RWPE2 (cell line): ENCODE measurements around the gene MAP1A.

Source experiments
- ATAC-seq: fragments of 200-7000 bp; cut with Tn5 transposase; 3 replicates; pipeline ENCODE4 v1.9.1; 2021; ENCODE audit warnings: low read depth
- DNase-seq: peaks from one replicate; pipeline ENCODE4 v3.0.0-alpha.2; 2020; ENCODE audit warnings: low spot score
- H3K27ac ChIP-seq: fragments of 450-650 bp; 2 replicates; pipeline ENCODE4 v1.5.1; 2017; ENCODE audit warnings: mild to moderate bottlenecking; ENCODE audit not compliant: poor library complexity, severe bottlenecking
- H3K27me3 ChIP-seq: fragments of 250-450 bp; sonication (Bioruptor Pico); 2 replicates; pipeline ENCODE4 v1.5.1; 2021; ENCODE audit warnings: mild to moderate bottlenecking, moderate library complexity; ENCODE audit not compliant: insufficient read depth, poor library complexity, severe bottlenecking
- H3K36me3 ChIP-seq: fragments of 250-450 bp; sonication (Bioruptor Pico); 2 replicates; pipeline ENCODE4 v1.5.1; 2020; ENCODE audit warnings: low read depth, mild to moderate bottlenecking, moderate library complexity
- H3K4me1 ChIP-seq: fragments of 250-450 bp; sonication (Bioruptor Pico); 2 replicates; pipeline ENCODE4 v1.5.1; 2021; ENCODE audit warnings: mild to moderate bottlenecking, moderate library complexity; ENCODE audit not compliant: insufficient read depth, poor library complexity, severe bottlenecking
- H3K4me3 ChIP-seq: fragments of 250-450 bp; sonication (Bioruptor Pico); 2 replicates; pipeline ENCODE4 v1.5.1; 2021; ENCODE audit warnings: mild to moderate bottlenecking, moderate library complexity; ENCODE audit not compliant: severe bottlenecking
- H3K9me3 ChIP-seq: fragments of 250-450 bp; sonication (Bioruptor Pico); 2 replicates; pipeline ENCODE4 v1.5.1; 2021; ENCODE audit warnings: mild to moderate bottlenecking, moderate library complexity; ENCODE audit not compliant: severe bottlenecking
- TF ChIP-seq, protein P1 (sequence below): fragments of 450-650 bp; IDR thresholded peaks from one replicate; pipeline ENCODE4 v1.5.1; 2017; ENCODE audit warnings: mild to moderate bottlenecking, moderate library complexity; ENCODE audit not compliant: poor library complexity, severe bottlenecking

Gene MAP1A

GRCh38 chr15:43483297-43484128, 33.9 kb upstream of the MAP1A start:
- Histone ChIP-seq H3K4me1 (no peaks in the 10 kb centered on the region), H3K36me3 (peaks cover 88% of the 10 kb centered on the region), H3K27ac (no peak overlapping the region), H3K9me3 (no peaks in the 10 kb centered on the region), H3K27me3 (no peaks in the 10 kb centered on the region), H3K4me3 (no peak overlapping the region)
- ATAC-seq (no peak), DNase-seq (no peak)
- TF ChIP-seq, protein P1, sequence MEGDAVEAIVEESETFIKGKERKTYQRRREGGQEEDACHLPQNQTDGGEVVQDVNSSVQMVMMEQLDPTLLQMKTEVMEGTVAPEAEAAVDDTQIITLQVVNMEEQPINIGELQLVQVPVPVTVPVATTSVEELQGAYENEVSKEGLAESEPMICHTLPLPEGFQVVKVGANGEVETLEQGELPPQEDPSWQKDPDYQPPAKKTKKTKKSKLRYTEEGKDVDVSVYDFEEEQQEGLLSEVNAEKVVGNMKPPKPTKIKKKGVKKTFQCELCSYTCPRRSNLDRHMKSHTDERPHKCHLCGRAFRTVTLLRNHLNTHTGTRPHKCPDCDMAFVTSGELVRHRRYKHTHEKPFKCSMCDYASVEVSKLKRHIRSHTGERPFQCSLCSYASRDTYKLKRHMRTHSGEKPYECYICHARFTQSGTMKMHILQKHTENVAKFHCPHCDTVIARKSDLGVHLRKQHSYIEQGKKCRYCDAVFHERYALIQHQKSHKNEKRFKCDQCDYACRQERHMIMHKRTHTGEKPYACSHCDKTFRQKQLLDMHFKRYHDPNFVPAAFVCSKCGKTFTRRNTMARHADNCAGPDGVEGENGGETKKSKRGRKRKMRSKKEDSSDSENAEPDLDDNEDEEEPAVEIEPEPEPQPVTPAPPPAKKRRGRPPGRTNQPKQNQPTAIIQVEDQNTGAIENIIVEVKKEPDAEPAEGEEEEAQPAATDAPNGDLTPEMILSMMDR = peak; percentile 77

DNA sequence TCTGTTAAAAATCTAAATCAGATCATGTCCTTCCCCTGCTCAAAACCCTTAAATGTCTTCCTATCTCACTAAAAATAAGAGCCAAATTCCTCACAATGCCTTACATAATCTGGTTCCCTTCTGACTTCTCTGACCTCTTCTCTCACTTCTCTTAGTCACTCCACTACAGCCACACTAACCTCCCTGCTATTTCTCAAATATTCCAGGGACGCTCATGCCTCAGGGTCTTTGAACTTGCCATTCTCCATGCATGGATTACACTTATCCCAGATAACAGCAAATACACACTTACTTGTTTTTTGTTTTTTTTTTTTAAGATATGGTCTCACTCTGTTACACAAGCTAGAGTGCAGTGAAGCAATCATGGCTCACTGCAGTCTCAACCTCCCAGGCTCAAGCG, 33.0 kb upstream of the MAP1A start:
- no peaks in the 10 kb centered on the region for H3K4me1 ChIP-seq
- TF ChIP-seq, protein P1 = no peak
- H3K9me3 ChIP-seq = no peaks in the 10 kb centered on the region
- H3K4me3 ChIP-seq = no peak overlapping the region
- no peak overlapping the region for H3K27ac ChIP-seq
- H3K27me3 ChIP-seq = no peaks in the 10 kb centered on the region
- H3K36me3 ChIP-seq = peaks cover 88% of the 10 kb centered on the region
- DNase-seq (no peak), ATAC-seq (0 out of 3 replicates have a peak, but pooled peaks have one; percentile 19)

GRCh38 chr15:43487271-43487895, 30.0 kb upstream of the MAP1A start:
- Histone ChIP-seq H3K4me3 (no peak overlapping the region), H3K27ac (no peak overlapping the region), H3K27me3 (no peaks in the 10 kb centered on the region), H3K36me3 (peaks cover 86% of the 10 kb centered on the region), H3K4me1 (no peaks in the 10 kb centered on the region), H3K9me3 (no peaks in the 10 kb centered on the region)
- TF ChIP-seq, protein P1 = no peak
- ATAC-seq (no peak), DNase-seq (no peak)

- no peak for ATAC-seq
These were observed 28.6 kb upstream of the MAP1A start for GRCh38 chr15:43488790-43489189.

More at GRCh38 chr15:43488790-43489189, 28.6 kb upstream of the MAP1A start:
- no peaks in the 10 kb centered on the region for H3K4me1 ChIP-seq
- DNase-seq = no peak
- H3K27me3 ChIP-seq = no peaks in the 10 kb centered on the region
- no peak overlapping the region for H3K4me3 ChIP-seq
- TF ChIP-seq, protein P1 = no peak
- no peaks in the 10 kb centered on the region for H3K9me3 ChIP-seq
- H3K27ac ChIP-seq = no peak overlapping the region
- H3K36me3 ChIP-seq = peaks cover 72% of the 10 kb centered on the region
